Measurements from ENCODE around the gene ERO1A. TPM values are rescaled to one million over a fixed set of nuclear protein-coding genes. Genes with fewer than 3 reads are reported as not detected.

Gene ERO1A
- total and polyA plus RNA-seq, 5 experiments from 2014 or later = 29.6 to 74.5 (median 32.0) TPM

DNA sequence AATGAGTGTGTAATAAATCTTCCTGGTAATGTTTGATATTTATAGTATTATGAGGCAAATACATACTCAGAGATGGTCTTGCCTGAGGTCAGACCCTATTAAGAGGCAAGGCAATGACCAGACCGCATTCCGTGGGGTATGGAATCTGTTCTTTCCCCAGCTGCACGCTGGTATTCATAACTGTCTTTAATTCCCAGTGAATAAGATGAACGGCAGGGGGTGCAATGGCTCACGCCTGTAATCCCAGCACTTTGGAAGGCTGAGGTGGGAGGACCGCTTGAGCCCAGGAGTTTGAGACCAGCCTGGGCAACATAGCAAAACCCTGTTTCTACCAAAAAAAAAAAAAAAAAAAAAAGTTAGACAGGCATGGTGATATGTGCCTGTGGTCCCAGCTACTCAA lies 44.6 kb downstream of the ERO1A start:
- Mint-ChIP-seq H3K4me3 (no peak overlapping the region), H3K4me1 (peaks cover 0 to 2% (median 0%) of the 10 kb centered on the region in 4 donors), H3K27ac (peak overlapping the region in 2 of 10 donors; percentile 10 to 21), H3K27me3 (no peaks in the 10 kb centered on the region), H3K9me3 (no peaks in the 10 kb centered on the region), H3K36me3 (peaks cover 8 to 72% (median 33%) of the 10 kb centered on the region in 3 donors)
- no peak for ATAC-seq
- POLR2A ChIA-PET = interaction anchor here (1.0 kb wide), 1 partner anchor 56 kb away, joined by 3 read pairs; the partner anchor contains the start of gene PSMC6
- no peak for DNase-seq

DNA sequence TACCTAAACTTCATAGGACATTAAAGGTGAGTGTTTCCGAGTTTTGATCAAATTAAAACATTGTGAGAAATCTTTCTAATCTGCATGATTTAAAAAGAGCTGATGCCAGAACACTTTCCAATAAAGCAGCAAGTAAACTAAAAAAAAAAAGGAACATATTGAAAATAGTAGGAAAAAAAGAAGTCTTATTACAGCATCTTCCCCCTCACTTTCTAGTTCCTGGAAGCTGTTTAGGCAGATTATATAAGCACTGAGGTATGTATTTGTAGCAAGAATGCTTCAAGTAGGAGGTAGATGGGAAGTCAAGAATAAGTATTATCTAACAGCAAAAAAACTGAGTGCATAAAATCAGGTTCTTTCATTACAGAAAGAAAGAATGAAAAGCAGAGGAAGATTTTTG lies 45.8 kb downstream of the ERO1A start:
- H3K27me3 Mint-ChIP-seq = no peaks in the 10 kb centered on the region
- ATAC-seq (no peak), DNase-seq (no peak)
- peak overlapping the region in 3 of 10 donors; percentile 1 to 75 (median 9) for H3K27ac Mint-ChIP-seq
- H3K4me1 Mint-ChIP-seq = peaks cover 0 to 2% (median 0%) of the 10 kb centered on the region in 4 donors
- POLR2A ChIA-PET = no interaction called here
- H3K4me3 Mint-ChIP-seq = no peak overlapping the region
- H3K9me3 Mint-ChIP-seq = no peaks in the 10 kb centered on the region
- H3K36me3 Mint-ChIP-seq = peaks cover 8 to 71% (median 31%) of the 10 kb centered on the region in 3 donors

DNA sequence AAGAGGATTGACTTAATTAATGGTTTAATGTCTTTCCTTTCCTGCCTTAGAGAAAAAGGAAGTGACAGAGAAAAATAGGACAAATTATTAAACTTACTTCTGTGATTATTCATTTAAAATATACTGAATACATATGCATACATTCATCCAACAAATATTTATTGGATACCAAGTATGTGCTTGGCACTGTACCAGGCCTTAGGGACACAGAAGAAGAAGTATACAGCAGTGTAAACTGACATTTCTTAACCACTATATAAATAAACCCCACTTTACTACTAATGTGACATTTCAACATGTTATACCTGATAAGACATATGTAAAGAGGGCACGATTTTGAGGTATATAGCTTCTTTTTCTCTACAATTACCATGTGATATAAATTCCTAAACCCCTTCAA lies 53.6 kb downstream of the ERO1A start:
- no peak for ATAC-seq
- Mint-ChIP-seq H3K9me3 (peaks cover 0 to 16% (median 5%) of the 10 kb centered on the region in 9 donors), H3K27ac (no peak overlapping the region), H3K27me3 (no peaks in the 10 kb centered on the region), H3K36me3 (peaks cover 22 to 56% (median 43%) of the 10 kb centered on the region in 3 donors), H3K4me1 (peaks cover 0 to 2% (median 0%) of the 10 kb centered on the region in 4 donors), H3K4me3 (no peak overlapping the region)
- POLR2A ChIA-PET = interaction anchor here (1.0 kb wide), 1 partner anchor 54 kb away, joined by 3 read pairs; the partner anchor contains the start of gene ERO1A
- no peak for DNase-seq

DNA sequence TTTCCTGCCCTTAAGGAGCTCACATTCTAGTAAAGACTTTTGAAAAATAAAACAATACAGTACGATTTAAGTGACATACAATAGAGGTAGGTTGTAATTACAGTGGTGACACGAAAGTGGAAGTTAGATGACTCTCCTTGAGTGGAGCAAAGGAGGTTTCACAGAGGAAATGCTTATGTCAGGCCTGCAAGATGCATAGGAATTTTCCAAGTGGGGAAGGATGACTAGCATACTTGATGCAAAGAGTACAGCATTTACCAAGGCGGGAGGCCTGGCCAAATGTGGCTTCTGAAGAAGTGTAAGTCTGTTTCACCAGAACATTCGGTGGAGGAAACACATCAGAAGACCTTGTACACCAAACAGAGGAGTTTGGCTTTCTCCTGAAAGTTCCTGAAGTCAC lies 55.2 kb downstream of the ERO1A start:
- ATAC-seq (no peak), DNase-seq (no peak)
- H3K4me3 Mint-ChIP-seq = no peak overlapping the region
- POLR2A ChIA-PET = no interaction called here
- H3K27me3 Mint-ChIP-seq = no peaks in the 10 kb centered on the region
- peaks cover 19 to 40% (median 33%) of the 10 kb centered on the region in 3 donors for H3K36me3 Mint-ChIP-seq
- H3K4me1 Mint-ChIP-seq = no peaks in the 10 kb centered on the region
- H3K9me3 Mint-ChIP-seq = peaks cover 0 to 16% (median 5%) of the 10 kb centered on the region in 9 donors
- peak overlapping the region in 2 of 10 donors; percentile 5 to 15 for H3K27ac Mint-ChIP-seq

DNA sequence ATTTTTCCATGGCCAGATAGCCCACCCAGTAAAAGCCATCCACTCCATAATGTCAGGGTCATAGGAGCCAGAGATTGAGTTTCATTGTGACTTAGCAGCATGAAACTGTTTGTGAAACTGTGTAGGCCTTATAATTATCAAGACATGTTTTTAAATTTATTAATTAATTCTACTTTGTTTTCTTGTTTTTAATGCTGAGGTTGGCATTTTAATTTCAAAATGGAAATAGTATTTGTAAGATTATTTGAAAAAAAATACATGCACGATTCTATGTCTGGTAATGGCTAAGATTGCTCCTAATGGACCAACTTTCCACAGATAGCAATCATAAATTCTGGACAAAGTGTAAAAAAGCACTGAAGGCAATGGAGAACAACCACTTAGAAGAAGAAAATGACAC lies 75.7 kb downstream of the ERO1A start:
- H3K27me3 Mint-ChIP-seq = no peaks in the 10 kb centered on the region
- no peaks in the 10 kb centered on the region for H3K4me1 Mint-ChIP-seq
- POLR2A ChIA-PET = no interaction called here
- no peaks in the 10 kb centered on the region for H3K36me3 Mint-ChIP-seq
- no peak overlapping the region for H3K4me3 Mint-ChIP-seq
- DNase-seq (no peak), ATAC-seq (no peak)
- H3K9me3 Mint-ChIP-seq = no peaks in the 10 kb centered on the region
- no peak overlapping the region for H3K27ac Mint-ChIP-seq

DNA sequence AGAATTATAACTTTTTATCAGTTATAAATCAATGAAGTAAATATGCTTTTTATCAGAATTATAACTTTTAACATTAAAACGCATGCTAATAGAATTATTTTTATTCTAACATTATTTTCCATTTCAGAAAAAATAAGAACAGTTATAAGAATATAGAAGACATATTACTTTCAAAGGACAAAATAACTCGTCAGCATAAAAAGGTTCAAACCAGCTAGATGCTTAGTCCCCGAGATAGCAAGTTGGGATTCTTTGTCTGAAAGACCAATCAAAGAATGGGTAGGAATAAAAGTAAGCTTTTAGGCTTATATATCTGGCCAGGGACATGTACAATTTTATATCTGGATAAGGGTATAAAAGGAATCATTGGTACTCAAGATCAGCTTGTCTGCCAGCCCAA lies 76.8 kb downstream of the ERO1A start:
- Mint-ChIP-seq H3K27ac (no peak overlapping the region), H3K4me3 (no peak overlapping the region), H3K4me1 (no peaks in the 10 kb centered on the region), H3K36me3 (no peaks in the 10 kb centered on the region), H3K9me3 (no peaks in the 10 kb centered on the region), H3K27me3 (peaks cover 0 to under 1% (median 0%) of the 10 kb centered on the region in 5 donors)
- no peak for ATAC-seq
- POLR2A ChIA-PET = no interaction called here
- DNase-seq = no peak

DNA sequence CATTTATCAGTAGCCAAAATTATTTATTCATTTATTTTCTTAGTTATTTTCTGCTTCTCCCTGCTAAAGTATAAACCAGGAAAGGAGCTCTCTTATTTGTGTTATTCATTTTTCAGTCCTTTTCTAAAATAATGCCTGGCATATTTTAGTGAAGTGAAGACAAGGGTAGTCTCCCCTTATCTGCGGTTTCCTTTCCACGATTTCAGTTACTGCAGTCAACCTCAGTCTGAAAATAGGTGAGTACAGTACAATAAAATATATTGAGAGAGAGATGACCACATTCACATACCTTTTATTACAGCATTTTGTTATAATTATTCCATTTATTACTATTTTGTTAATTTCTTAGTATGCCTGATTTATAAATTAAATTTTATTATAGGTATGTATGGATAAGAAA lies 85.2 kb downstream of the ERO1A start:
- no peak overlapping the region for H3K27ac Mint-ChIP-seq
- peaks cover 0 to 9% (median under 1%) of the 10 kb centered on the region in 9 donors for H3K9me3 Mint-ChIP-seq
- DNase-seq (no peak), ATAC-seq (no peak)
- no peak overlapping the region for H3K4me3 Mint-ChIP-seq
- no peaks in the 10 kb centered on the region for H3K4me1 Mint-ChIP-seq
- POLR2A ChIA-PET = no interaction called here
- peaks cover 0 to 3% (median 0%) of the 10 kb centered on the region in 5 donors for H3K27me3 Mint-ChIP-seq
- H3K36me3 Mint-ChIP-seq = peaks cover 0 to 10% (median 0%) of the 10 kb centered on the region in 3 donors

DNA sequence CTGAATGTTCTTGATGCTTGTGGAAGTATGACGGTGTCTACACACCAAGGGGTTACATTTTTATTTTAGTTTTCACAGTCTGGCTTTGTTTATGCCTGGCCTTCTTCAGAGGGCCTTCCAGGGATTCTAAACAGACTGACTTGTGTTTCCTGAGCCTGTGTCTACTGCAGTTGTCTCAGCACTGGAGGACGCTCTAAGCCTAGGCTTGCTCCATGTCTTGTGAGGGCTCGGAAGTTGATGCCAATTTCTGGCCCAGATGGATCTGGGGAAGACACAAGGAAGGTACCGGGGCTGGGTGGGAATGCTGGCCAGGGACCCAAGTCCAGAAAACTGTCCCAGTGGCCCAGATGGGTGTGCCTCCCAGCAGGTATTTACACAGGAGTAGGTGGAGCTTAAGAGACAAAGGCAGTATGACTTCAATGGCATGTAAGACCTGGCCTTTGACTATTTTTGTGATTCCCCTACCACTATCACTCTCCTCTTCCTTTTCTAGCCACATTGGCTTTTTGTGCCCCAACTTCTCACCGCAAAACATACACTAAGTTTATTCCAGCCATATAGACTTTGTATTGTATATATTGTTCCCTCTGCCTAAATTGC lies 85.8 kb downstream of the ERO1A start:
- no peak for DNase-seq
- peaks cover 0 to 16% (median 0%) of the 10 kb centered on the region in 3 donors for H3K36me3 Mint-ChIP-seq
- no peak overlapping the region for H3K4me3 Mint-ChIP-seq
- no peak for ATAC-seq
- peaks cover 0 to 3% (median 0%) of the 10 kb centered on the region in 5 donors for H3K27me3 Mint-ChIP-seq
- H3K4me1 Mint-ChIP-seq = no peaks in the 10 kb centered on the region
- peaks cover 0 to 15% (median 4%) of the 10 kb centered on the region in 9 donors for H3K9me3 Mint-ChIP-seq
- POLR2A ChIA-PET = no interaction called here
- H3K27ac Mint-ChIP-seq = no peak overlapping the region

DNA sequence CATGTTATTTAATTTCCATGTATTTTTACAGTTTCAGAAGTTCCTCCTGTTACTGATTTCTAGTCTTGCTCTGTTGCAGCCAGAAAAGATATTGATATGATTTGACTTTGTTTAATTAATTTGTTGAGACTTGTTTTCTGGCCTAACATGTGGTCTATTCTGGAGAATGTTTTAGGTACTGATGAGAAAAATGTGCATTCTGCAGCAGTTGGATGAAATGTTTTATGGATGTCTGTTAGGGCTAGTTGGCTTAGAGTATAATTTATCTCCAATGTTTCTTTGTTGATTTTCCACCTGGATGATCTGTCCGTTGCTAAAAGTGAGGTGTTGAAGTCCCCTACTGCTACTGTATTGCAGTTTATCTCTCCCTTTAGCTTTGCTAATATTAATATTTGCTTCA lies 88.3 kb downstream of the ERO1A start:
- Mint-ChIP-seq H3K9me3 (peaks cover 0 to 20% (median 4%) of the 10 kb centered on the region in 9 donors), H3K4me1 (peaks cover 0 to 3% (median 2%) of the 10 kb centered on the region in 4 donors), H3K36me3 (peaks cover 0 to 21% (median 3%) of the 10 kb centered on the region in 3 donors), H3K27me3 (no peaks in the 10 kb centered on the region), H3K4me3 (no peak overlapping the region), H3K27ac (no peak overlapping the region)
- ATAC-seq (no peak), DNase-seq (no peak)
- POLR2A ChIA-PET = no interaction called here

DNA sequence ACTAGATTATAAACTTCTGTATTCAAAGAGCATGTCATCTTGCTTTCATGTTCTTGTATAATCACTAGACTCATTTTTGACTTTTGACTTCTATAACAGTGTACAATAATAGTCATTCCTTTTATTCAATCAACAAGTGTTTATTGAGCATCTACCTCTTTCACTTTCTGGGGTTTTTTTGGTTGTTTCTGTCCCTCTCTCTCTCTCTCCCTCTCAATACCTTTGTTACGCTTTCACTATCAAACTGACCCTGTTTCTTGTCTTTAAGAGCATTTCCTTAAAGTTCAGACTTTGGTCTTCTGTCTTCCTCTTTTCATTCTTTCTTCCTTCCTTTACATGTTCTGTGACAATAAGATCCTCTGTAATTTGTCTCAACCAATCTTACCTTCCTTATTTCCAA lies 93.2 kb downstream of the ERO1A start:
- DNase-seq (no peak), ATAC-seq (no peak)
- H3K36me3 Mint-ChIP-seq = peaks cover 0 to 17% (median 5%) of the 10 kb centered on the region in 3 donors
- H3K4me3 Mint-ChIP-seq = no peak overlapping the region
- peaks cover 0 to 2% (median 0%) of the 10 kb centered on the region in 5 donors for H3K27me3 Mint-ChIP-seq
- POLR2A ChIA-PET = no interaction called here
- peaks cover 0 to 22% (median 5%) of the 10 kb centered on the region in 9 donors for H3K9me3 Mint-ChIP-seq
- peaks cover 0 to 3% (median 2%) of the 10 kb centered on the region in 4 donors for H3K4me1 Mint-ChIP-seq
- H3K27ac Mint-ChIP-seq = no peak overlapping the region

DNA sequence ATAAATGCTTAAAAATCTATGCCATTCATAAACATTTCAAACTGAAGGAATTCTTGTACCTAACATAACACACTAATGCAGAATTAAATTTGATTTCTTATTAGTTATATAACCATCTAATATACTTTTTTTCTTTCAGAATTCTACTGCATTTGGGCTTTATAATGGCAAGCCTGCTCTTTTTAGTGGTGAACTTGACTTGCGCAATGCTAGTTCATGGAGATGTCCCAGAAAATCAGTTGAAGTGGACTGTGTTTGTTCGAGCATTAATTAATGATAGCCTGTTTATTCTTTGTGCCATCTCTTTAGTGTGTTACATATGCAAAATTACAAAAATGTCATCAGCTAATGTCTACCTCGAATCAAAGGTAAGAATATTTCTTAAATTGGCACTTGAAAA lies 95.4 kb downstream of the ERO1A start:
- DNase-seq (no peak), ATAC-seq (no peak)
- peaks cover 0 to 3% (median 2%) of the 10 kb centered on the region in 4 donors for H3K4me1 Mint-ChIP-seq
- POLR2A ChIA-PET = interaction anchor here (0.7 kb wide), 1 partner anchor 226 kb away, joined by 3 read pairs; no protein-coding TSS in a partner anchor
- peaks cover 0 to 2% (median 0%) of the 10 kb centered on the region in 5 donors for H3K27me3 Mint-ChIP-seq
- H3K4me3 Mint-ChIP-seq = no peak overlapping the region
- H3K27ac Mint-ChIP-seq = no peak overlapping the region
- H3K9me3 Mint-ChIP-seq = peaks cover 3 to 28% (median 9%) of the 10 kb centered on the region in 9 donors
- peaks cover 0 to 15% (median 9%) of the 10 kb centered on the region in 3 donors for H3K36me3 Mint-ChIP-seq

DNA sequence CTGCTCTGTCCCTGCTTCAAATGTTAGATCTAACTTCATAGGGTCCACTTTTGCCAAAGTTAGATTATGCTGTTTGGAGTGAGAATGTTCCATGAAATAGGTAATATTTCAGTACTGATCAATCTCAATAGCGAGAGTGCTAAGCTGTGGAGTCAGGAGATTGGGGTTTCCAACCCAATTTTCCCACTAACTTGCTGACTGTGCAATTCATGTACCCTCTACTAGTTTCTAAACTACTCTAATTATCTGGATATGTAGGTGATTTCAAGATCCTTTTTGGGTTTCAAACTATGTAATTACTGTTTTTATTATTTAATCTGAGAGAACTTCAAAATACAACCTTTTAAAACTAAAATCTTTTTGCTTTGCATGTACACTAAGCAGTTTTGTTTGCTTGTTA lies 96.8 kb downstream of the ERO1A start:
- Mint-ChIP-seq H3K4me1 (peaks cover 0 to 3% (median 2%) of the 10 kb centered on the region in 4 donors), H3K27me3 (peaks cover 0 to 2% (median 0%) of the 10 kb centered on the region in 5 donors), H3K27ac (no peak overlapping the region), H3K9me3 (peaks cover 7 to 32% (median 17%) of the 10 kb centered on the region in 9 donors), H3K4me3 (no peak overlapping the region), H3K36me3 (peaks cover 0 to 11% (median 7%) of the 10 kb centered on the region in 3 donors)
- DNase-seq = no peak
- no peak for ATAC-seq
- POLR2A ChIA-PET = no interaction called here

DNA sequence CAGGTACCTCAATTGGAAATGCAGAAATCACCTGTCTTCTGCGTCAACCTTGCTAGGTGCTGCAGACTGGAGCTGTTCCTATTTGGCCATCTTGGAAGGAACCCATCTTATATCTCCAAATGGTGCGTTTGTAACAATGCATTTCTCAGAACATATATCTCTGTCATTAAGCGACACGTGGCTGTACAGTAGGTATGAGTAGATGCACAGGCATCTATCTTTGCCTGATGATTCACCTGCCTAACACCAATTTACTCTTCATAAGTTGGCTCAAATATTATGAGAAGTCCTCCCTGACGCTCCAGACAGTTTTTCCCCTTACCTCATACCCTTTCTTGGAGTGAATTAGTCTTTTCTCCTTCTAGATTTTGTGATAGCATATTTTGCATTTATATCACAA lies 98.5 kb downstream of the ERO1A start:
- no peak overlapping the region for H3K4me3 Mint-ChIP-seq
- H3K27ac Mint-ChIP-seq = no peak overlapping the region
- POLR2A ChIA-PET = no interaction called here
- no peaks in the 10 kb centered on the region for H3K4me1 Mint-ChIP-seq
- DNase-seq = no peak
- ATAC-seq = no peak
- H3K36me3 Mint-ChIP-seq = peaks cover 0 to 12% (median 12%) of the 10 kb centered on the region in 3 donors
- H3K9me3 Mint-ChIP-seq = peaks cover 7 to 41% (median 23%) of the 10 kb centered on the region in 9 donors
- peaks cover 0 to 2% (median 0%) of the 10 kb centered on the region in 5 donors for H3K27me3 Mint-ChIP-seq

All from naive thymus-derived CD8-positive, alpha-beta T cell (primary cell).